Neural cell (in vitro differentiated cells): ENCODE measurements around the gene FSCN2. TPM values are rescaled to one million over a fixed set of nuclear protein-coding genes. Genes with fewer than 3 reads are reported as not detected.

Source experiments
- H2AFZ ChIP-seq: fragments of 200-600, 300-800 bp; sonication (generic), shearing (Covaris generic); 2 replicates; pipeline ENCODE4 v1.6.0; 2014; ENCODE audit warnings: low read depth, mild to moderate bottlenecking, antibody characterized with exemption, low read length, moderate library complexity
- H3F3A ChIP-seq: fragments of 200-600 bp; shearing (Covaris generic); 2 replicates; pipeline ENCODE4 v1.6.1; 2016; ENCODE audit warnings: mild to moderate bottlenecking, moderate library complexity, mixed read lengths, antibody characterized with exemption, low read length; ENCODE audit not compliant: insufficient read depth, poor library complexity, severe bottlenecking
- H3K27ac ChIP-seq: fragments of 200-600, 300-800 bp; sonication (generic), shearing (Covaris generic); 2 replicates; pipeline ENCODE4 v1.5.1; 2014; ENCODE audit warnings: mild to moderate bottlenecking, low read length, moderate library complexity
- H3K27me3 ChIP-seq: fragments of 300-800, 200-600 bp; sonication (generic), shearing (Covaris generic); 2 replicates; pipeline ENCODE4 v1.6.0; 2014; ENCODE audit warnings: mild to moderate bottlenecking, low read depth, low read length, moderate library complexity; ENCODE audit not compliant: insufficient read depth
- H3K36me3 ChIP-seq: fragments of 300-800, 200-600 bp; sonication (generic), shearing (Covaris generic); 2 replicates; pipeline ENCODE4 v1.5.1; 2014; ENCODE audit warnings: mild to moderate bottlenecking, antibody characterized with exemption, low read length, moderate library complexity; ENCODE audit not compliant: insufficient read depth
- H3K4me2 ChIP-seq: fragments of 300-800, 200-600 bp; sonication (generic), shearing (Covaris generic); 2 replicates; pipeline ENCODE4 v1.6.0; 2014; ENCODE audit warnings: mild to moderate bottlenecking, low read length
- H3K4me3 ChIP-seq: fragments of 300-800, 200-600 bp; sonication (generic), shearing (Covaris generic); 2 replicates; pipeline ENCODE4 v1.5.1; 2014; ENCODE audit warnings: mild to moderate bottlenecking, low read length, moderate library complexity
- H3K79me2 ChIP-seq: fragments of 200-600 bp; shearing (Covaris generic); replicated peaks from 2 replicates; pipeline ENCODE4 v1.6.0; 2014; ENCODE audit warnings: mild to moderate bottlenecking, low read length, moderate library complexity; ENCODE audit not compliant: insufficient read depth
- H3K9ac ChIP-seq: fragments of 300-800, 200-600 bp; sonication (generic), shearing (Covaris generic); 2 replicates; pipeline ENCODE4 v1.6.1; 2016; ENCODE audit warnings: mild to moderate bottlenecking, low read length, mixed read lengths
- H3K9me2 ChIP-seq: fragments of 200-600 bp; shearing (Covaris generic); 2 replicates; pipeline ENCODE4 v1.6.1; 2016; ENCODE audit warnings: mild to moderate bottlenecking, low read length, mixed read lengths; ENCODE audit not compliant: insufficient read depth
- H3K9me3 ChIP-seq: fragments of 200-600, 300-800 bp; sonication (generic), shearing (Covaris generic); 2 replicates; pipeline ENCODE4 v1.6.1; 2016; ENCODE audit warnings: mild to moderate bottlenecking, mixed run types, low read length, moderate library complexity, mixed read lengths
- H4K20me1 ChIP-seq: fragments of 200-600 bp; shearing (Covaris generic); 2 replicates; pipeline ENCODE4 v1.6.1; 2016; ENCODE audit warnings: mild to moderate bottlenecking, mixed run types; ENCODE audit not compliant: insufficient read depth
- CTCF ChIP-seq: fragments of 450-650 bp; IDR thresholded peaks from 2 replicates; pipeline ENCODE4 v1.5.1; 2014; ENCODE audit warnings: antibody characterized with exemption, mild to moderate bottlenecking, moderate library complexity; ENCODE audit not compliant: poor library complexity, severe bottlenecking
- EP300 ChIP-seq: fragments of 450-650 bp; conservative IDR thresholded peaks from 2 replicates; pipeline ENCODE4 v1.6.1; 2014; ENCODE audit warnings: antibody characterized with exemption, mild to moderate bottlenecking, moderate library complexity; ENCODE audit not compliant: poor library complexity, severe bottlenecking
- EZH2 ChIP-seq: fragments of 200-600, 300-800 bp; shearing (Covaris generic), sonication (generic); IDR thresholded peaks from 2 replicates; pipeline ENCODE4 v1.6.1; 2014; ENCODE audit warnings: antibody characterized with exemption, low read length, borderline replicate concordance, mild to moderate bottlenecking; ENCODE audit not compliant: insufficient read depth, poor library complexity, severe bottlenecking
- MXI1 ChIP-seq: fragments of 450-650 bp; conservative IDR thresholded peaks from 2 replicates; pipeline ENCODE4 v1.6.1; 2014; ENCODE audit warnings: antibody characterized with exemption, mild to moderate bottlenecking; ENCODE audit not compliant: poor library complexity, severe bottlenecking
- POLR2AphosphoS5 ChIP-seq: IDR thresholded peaks from 2 replicates; pipeline ENCODE4 v1.6.1; 2012
- RAD21 ChIP-seq: fragments of 450-650 bp; conservative IDR thresholded peaks from 2 replicates; pipeline ENCODE4 v1.6.1; 2014; ENCODE audit warnings: antibody characterized with exemption, mild to moderate bottlenecking, moderate library complexity
- REST ChIP-seq: IDR thresholded peaks from 2 replicates; pipeline ENCODE4 v1.6.1; 2012; ENCODE audit warnings: borderline replicate concordance
- SMC3 ChIP-seq: fragments of 450-650 bp; conservative IDR thresholded peaks from 2 replicates; pipeline ENCODE4 v1.6.1; 2014; ENCODE audit warnings: antibody characterized with exemption, mild to moderate bottlenecking, moderate library complexity; ENCODE audit not compliant: poor library complexity
- TAF1 ChIP-seq: IDR thresholded peaks from 2 replicates; pipeline ENCODE4 v1.6.1; 2012; ENCODE audit warnings: low read depth
- polyA plus RNA-seq: library from polyadenylated mRNA; depleted of rRNA; stranded (reverse); fragments of >200 nt; gene quantifications from 2 replicates; pipeline ENCODE4 v1.2.3, GENCODE V29; 2014

The FSCN2 gene
- polyA plus RNA-seq, 1 donor from 2014 or later = 4.8 TPM

- no peaks in the 10 kb centered on the region for H3K9me2 ChIP-seq
- no peak overlapping the region for H3K4me3 ChIP-seq
- no peak overlapping the region for H3K4me2 ChIP-seq
- no peak overlapping the region for H2AFZ ChIP-seq
- no peak overlapping the region for H3K9ac ChIP-seq
- H3K36me3 ChIP-seq = no peaks in the 10 kb centered on the region
- H3K27ac ChIP-seq = no peak overlapping the region
- no peaks in the 10 kb centered on the region for H3K27me3 ChIP-seq
- H3K9me3 ChIP-seq = no peaks in the 10 kb centered on the region
- TF ChIP-seq MXI1 (no peak), EP300 (no peak), CTCF (no peak), POLR2AphosphoS5 (no peak), EZH2 (no peak), RAD21 (no peak), SMC3 (no peak), TAF1 (no peak), REST (no peak)
- no peaks in the 10 kb centered on the region for H3F3A ChIP-seq
- H3K79me2 ChIP-seq = no peaks in the 10 kb centered on the region
- no peaks in the 10 kb centered on the region for H4K20me1 ChIP-seq
Observed at GRCh38 chr17:81498953-81499600, 29.1 kb upstream of the FSCN2 start.

- no peak overlapping the region for H2AFZ ChIP-seq
Observed at GRCh38 chr17:81499601-81499970, 28.6 kb upstream of the FSCN2 start.

More at GRCh38 chr17:81499601-81499970, 28.6 kb upstream of the FSCN2 start:
- no peaks in the 10 kb centered on the region for H3K9me3 ChIP-seq
- H3K9me2 ChIP-seq = no peaks in the 10 kb centered on the region
- no peak overlapping the region for H3K4me2 ChIP-seq
- no peaks in the 10 kb centered on the region for H4K20me1 ChIP-seq
- no peaks in the 10 kb centered on the region for H3K79me2 ChIP-seq
- H3K27me3 ChIP-seq = no peaks in the 10 kb centered on the region
- no peak overlapping the region for H3K4me3 ChIP-seq
- H3F3A ChIP-seq = no peaks in the 10 kb centered on the region
- no peaks in the 10 kb centered on the region for H3K36me3 ChIP-seq
- H3K9ac ChIP-seq = no peak overlapping the region
- TF ChIP-seq CTCF (no peak), RAD21 (no peak), REST (no peak), POLR2AphosphoS5 (no peak), SMC3 (no peak), EZH2 (no peak), TAF1 (no peak), EP300 (no peak), MXI1 (no peak)
- H3K27ac ChIP-seq = no peak overlapping the region
